ENCODE results near the gene PTPRN2. TPM values are rescaled to one million over a fixed set of nuclear protein-coding genes. Genes with fewer than 3 reads are reported as not detected.

The PTPRN2 gene
- total and polyA plus RNA-seq, 2 of the 13 experiments (the other 11 are each of a cell fraction or from before 2014, with no cell fraction given), result 2.5 to 24.2 TPM

- H3K9me3 ChIP-seq (ENCODE audit: low read length), result no peaks in the 10 kb centered on the region
- H3K4me1 ChIP-seq (ENCODE audit: insufficient read depth, low read length), result no peaks in the 10 kb centered on the region
- CTCF ChIA-PET (ENCODE audit: low intra/inter-chr PET ratio, low total read pairs), result no interaction called here
- no peaks in the 10 kb centered on the region for H3K27me3 ChIP-seq (ENCODE audit: control insufficient read depth in 1 of 2, insufficient read depth in 2 of 2, low read length in 2 of 2)
- no peak overlapping the region for H3K4me2 ChIP-seq (ENCODE audit: low read depth, low read length)
- no TSS peak for BruUV-seq (replicated peaks)
- H2AFZ ChIP-seq (ENCODE audit: low read length), result no peak overlapping the region
- intact Hi-C loops (cut with micrococcal nuclease; ENCODE audit: unreplicated experiment), result no loop called here
- 67% methylated on average over 11 of the region's 23 CpGs for WGBS (ENCODE audit: low lambda C conversion rate)
- DNase-seq (ENCODE audit: low spot score), result no peak
- H3K9ac ChIP-seq (ENCODE audit: insufficient read depth, low read depth, low read length), result no peak overlapping the region
- ATAC-seq, result no peak
- POLR2A ChIA-PET, result no interaction called here
- no peak overlapping the region for H3K4me3 ChIP-seq (replicated peaks in 1 of 3; ENCODE audit: insufficient read depth in 1 of 3, low read depth in 2 of 3, low read length in 3 of 3)
- no peaks in the 10 kb centered on the region for H4K20me1 ChIP-seq (ENCODE audit: insufficient read depth, low read length)
- TF ChIP-seq ZFX (CRISPR knock-in tag; IDR thresholded peaks at IDR 0.05; ENCODE audit: low read depth), result no peak
- TF ChIP-seq ZNF781 (CRISPR knock-in tag; IDR thresholded peaks at IDR 0.05; ENCODE audit: borderline replicate concordance, not compliant biosample characterization), result no peak
- no peak for TF ChIP-seq ZBTB26 (CRISPR knock-in tag; IDR thresholded peaks at IDR 0.05; ENCODE audit: borderline replicate concordance)
- TF ChIP-seq ZBTB40 (IDR thresholded peaks at IDR 0.05), result no peak
- TF ChIP-seq ZBTB40 (CRISPR knock-in tag; IDR thresholded peaks at IDR 0.05), result no peak
- TF ChIP-seq ZNF260 (CRISPR knock-in tag; IDR thresholded peaks at IDR 0.05; ENCODE audit: borderline replicate concordance, low read depth), result no peak
- no peak for TF ChIP-seq RCOR2 (CRISPR knock-in tag; IDR thresholded peaks at IDR 0.05)
- TF ChIP-seq IRF1 (CRISPR knock-in tag; IDR thresholded peaks at IDR 0.05; ENCODE audit: low read depth), result no peak
- no peak for TF ChIP-seq TAF1 (CRISPR knock-in tag; IDR thresholded peaks at IDR 0.05)
- TF ChIP-seq ZBTB3 (CRISPR knock-in tag; IDR thresholded peaks at IDR 0.05; ENCODE audit: borderline replicate concordance, low read depth), result no peak
- TF ChIP-seq ZNF597 (CRISPR knock-in tag; IDR thresholded peaks at IDR 0.05), result no peak
- H3K36me3 ChIP-seq (replicated peaks in 1 of 2; ENCODE audit: control insufficient read depth in 1 of 2, insufficient read depth in 2 of 2, low read length in 2 of 2), result no peaks in the 10 kb centered on the region
- FAIRE-seq, result no peak
- no peak overlapping the region for H3K27ac ChIP-seq (ENCODE audit: extremely low read length, insufficient read depth, low read length)
- in situ Hi-C loops (cut with HindIII; ENCODE audit: extremely low pct_ligation_motif_present, low pct_unique_long_range_greater_than_20kb), result no loop called here
- H3K79me2 ChIP-seq (ENCODE audit: insufficient read depth, low read length), result no peaks in the 10 kb centered on the region
These were observed 760.4 kb downstream of the PTPRN2 start for GRCh38 chr7:157827045-157827862.
